ENCODE measurements around the gene SHISAL1. TPM values are rescaled to one million over a fixed set of nuclear protein-coding genes. Genes with fewer than 3 reads are reported as not detected.

SHISAL1 gene
- total and polyA plus RNA-seq, 10 of the 15 experiments (the other 5 are each of a cell fraction or from before 2014, with no cell fraction given) = not detected

DNA sequence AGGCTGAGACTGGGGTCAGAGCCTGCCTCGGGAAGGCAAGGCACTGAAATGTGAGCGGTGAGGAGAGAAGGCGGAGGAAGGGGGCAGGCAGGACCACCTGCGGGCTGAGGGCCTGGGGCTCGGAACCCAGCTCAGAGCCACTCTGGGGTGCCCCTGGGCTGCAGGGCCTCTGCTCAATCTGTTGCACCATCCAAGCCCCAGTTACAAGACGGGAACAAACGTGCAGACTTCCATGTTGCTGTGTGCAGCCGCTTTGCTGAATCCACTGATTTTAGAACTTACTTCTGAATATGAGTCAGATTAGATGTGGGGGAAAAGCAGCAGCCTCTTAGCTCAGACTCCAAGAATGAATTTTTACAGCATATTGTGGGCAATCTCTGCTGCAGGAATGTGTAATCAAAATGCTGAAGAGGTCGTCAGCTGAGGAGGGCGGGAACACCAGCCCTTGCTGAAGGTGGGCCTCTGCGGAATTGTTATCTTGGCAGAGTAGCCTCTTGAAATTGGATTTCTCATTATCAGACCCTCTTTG, 110.4 kb downstream of the SHISAL1 start (continued):
- TF ChIP-seq, protein P1, sequence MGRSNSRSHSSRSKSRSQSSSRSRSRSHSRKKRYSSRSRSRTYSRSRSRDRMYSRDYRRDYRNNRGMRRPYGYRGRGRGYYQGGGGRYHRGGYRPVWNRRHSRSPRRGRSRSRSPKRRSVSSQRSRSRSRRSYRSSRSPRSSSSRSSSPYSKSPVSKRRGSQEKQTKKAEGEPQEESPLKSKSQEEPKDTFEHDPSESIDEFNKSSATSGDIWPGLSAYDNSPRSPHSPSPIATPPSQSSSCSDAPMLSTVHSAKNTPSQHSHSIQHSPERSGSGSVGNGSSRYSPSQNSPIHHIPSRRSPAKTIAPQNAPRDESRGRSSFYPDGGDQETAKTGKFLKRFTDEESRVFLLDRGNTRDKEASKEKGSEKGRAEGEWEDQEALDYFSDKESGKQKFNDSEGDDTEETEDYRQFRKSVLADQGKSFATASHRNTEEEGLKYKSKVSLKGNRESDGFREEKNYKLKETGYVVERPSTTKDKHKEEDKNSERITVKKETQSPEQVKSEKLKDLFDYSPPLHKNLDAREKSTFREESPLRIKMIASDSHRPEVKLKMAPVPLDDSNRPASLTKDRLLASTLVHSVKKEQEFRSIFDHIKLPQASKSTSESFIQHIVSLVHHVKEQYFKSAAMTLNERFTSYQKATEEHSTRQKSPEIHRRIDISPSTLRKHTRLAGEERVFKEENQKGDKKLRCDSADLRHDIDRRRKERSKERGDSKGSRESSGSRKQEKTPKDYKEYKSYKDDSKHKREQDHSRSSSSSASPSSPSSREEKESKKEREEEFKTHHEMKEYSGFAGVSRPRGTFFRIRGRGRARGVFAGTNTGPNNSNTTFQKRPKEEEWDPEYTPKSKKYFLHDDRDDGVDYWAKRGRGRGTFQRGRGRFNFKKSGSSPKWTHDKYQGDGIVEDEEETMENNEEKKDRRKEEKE (IDR thresholded peaks at IDR 0.05) = no peak
- no peak for TF ChIP-seq NBN (IDR thresholded peaks at IDR 0.05)

DNA sequence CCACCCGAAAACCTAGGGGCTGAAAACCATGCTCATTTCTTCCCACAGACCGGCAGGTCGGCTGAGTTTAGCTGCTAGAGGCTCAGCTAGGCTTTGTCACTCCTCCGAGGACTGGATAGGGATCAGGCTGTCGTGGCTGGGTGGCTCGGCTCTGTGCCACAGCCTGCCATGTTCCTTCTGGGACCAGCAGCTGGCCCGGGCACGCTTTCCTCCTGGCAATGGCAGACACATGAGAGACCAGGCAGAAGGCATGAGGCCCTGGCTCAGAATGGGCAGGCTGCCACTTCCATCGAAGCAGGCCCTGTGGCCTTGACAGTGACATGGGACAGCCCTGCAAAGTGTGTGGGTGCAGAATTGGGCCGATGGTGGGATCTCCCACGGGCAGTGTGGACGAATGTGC, 111.1 kb downstream of the SHISAL1 start:
- intact Hi-C loops (cut with micrococcal nuclease; ENCODE audit: unreplicated experiment) = no loop called here
- Histone ChIP-seq H4K20me1 (ENCODE audit: control insufficient read depth, insufficient read depth) (no peaks in the 10 kb centered on the region), H3K27me3 (replicated peaks in 1 of 2; ENCODE audit: control insufficient read depth in 2 of 2, insufficient read depth in 2 of 2, low read length in 1 of 2) (no peaks in the 10 kb centered on the region), H3K4me3 (no peak overlapping the region), H3K9me3 (replicated peaks; ENCODE audit: control insufficient read depth, insufficient read depth, low read length) (no peaks in the 10 kb centered on the region), H3K4me2 (ENCODE audit: control insufficient read depth, insufficient read depth) (no peak overlapping the region), H3K79me2 (ENCODE audit: control insufficient read depth, insufficient read depth, low read length) (no peaks in the 10 kb centered on the region), H3K27ac (ENCODE audit: control insufficient read depth, insufficient read depth) (no peak overlapping the region), H3K9ac (ENCODE audit: control insufficient read depth, insufficient read depth, low read length) (no peak overlapping the region), H2AFZ (ENCODE audit: control insufficient read depth, low read depth, low read length) (no peak overlapping the region), H3K4me1 (ENCODE audit: control insufficient read depth, insufficient read depth, low read length) (peaks cover 9% of the 10 kb centered on the region), H3K36me3 (ENCODE audit: control insufficient read depth in 2 of 2, insufficient read depth in 2 of 2, low read length in 1 of 2) (0 out of 4 replicates have a peak, but pooled peaks cover 0 to 2% of the 10 kb centered on the region in 2 experiments)
- WGBS (ENCODE audit: insufficient coverage, insufficient replicate concordance, low lambda C conversion rate, missing lambda C conversion rate) = 91% methylated on average over 12 of the region's 12 CpGs
- ChIA-PET RAD21 (ENCODE audit: unreplicated experiment) (no interaction called here), POLR2A (no interaction called here), SMC1A (ENCODE audit: uncharacterized antibody, unreplicated experiment) (no interaction called here), CTCF (no interaction called here)
- no peak for ATAC-seq
- FAIRE-seq = no peak
- DNase-seq (ENCODE audit: low read depth, low spot score) = no peak
- in situ Hi-C loops (cut with MboI) = no loop called here
- no TSS peak for BruUV-seq (replicated peaks)
- TF ChIP-seq, protein P2, sequence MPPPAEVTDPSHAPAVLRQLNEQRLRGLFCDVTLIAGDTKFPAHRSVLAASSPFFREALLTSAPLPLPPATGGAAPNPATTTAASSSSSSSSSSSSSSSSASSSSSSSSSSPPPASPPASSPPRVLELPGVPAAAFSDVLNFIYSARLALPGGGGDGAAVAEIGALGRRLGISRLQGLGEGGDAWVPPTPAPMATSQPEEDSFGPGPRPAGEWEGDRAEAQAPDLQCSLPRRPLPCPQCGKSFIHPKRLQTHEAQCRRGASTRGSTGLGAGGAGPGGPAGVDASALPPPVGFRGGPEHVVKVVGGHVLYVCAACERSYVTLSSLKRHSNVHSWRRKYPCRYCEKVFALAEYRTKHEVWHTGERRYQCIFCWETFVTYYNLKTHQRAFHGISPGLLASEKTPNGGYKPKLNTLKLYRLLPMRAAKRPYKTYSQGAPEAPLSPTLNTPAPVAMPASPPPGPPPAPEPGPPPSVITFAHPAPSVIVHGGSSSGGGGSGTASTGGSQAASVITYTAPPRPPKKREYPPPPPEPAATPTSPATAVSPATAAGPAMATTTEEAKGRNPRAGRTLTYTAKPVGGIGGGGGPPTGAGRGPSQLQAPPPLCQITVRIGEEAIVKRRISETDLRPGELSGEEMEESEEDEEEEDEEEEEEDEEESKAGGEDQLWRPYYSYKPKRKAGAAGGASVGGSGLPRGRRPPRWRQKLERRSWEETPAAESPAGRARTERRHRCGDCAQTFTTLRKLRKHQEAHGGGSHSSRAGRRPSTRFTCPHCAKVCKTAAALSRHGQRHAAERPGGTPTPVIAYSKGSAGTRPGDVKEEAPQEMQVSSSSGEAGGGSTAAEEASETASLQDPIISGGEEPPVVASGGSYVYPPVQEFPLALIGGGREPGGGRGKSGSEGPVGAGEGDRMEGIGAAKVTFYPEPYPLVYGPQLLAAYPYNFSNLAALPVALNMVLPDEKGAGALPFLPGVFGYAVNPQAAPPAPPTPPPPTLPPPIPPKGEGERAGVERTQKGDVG (CRISPR knock-in tag; IDR thresholded peaks at IDR 0.05) = no peak
- TF ChIP-seq MEF2B (IDR thresholded peaks at IDR 0.05; ENCODE audit: partially characterized antibody, poor library complexity, severe bottlenecking) (no peak), MYB (IDR thresholded peaks at IDR 0.05; ENCODE audit: borderline replicate concordance, low read depth, low read length) (no peak), POLR2A (IDR thresholded peaks at IDR 0.05; ENCODE audit: low read depth, low read length) (no peak), DPF2 (IDR thresholded peaks at IDR 0.05) (no peak), RAD21 (IDR thresholded peaks at IDR 0.05; ENCODE audit: insufficient read depth, low read depth, low read length) (no peak), BCL11A (IDR thresholded peaks at IDR 0.05; ENCODE audit: low read depth, low read length) (no peak), BRCA1 (IDR thresholded peaks at IDR 0.05; ENCODE audit: low read depth, low read length) (no peak)
- TF ChIP-seq, protein P3, sequence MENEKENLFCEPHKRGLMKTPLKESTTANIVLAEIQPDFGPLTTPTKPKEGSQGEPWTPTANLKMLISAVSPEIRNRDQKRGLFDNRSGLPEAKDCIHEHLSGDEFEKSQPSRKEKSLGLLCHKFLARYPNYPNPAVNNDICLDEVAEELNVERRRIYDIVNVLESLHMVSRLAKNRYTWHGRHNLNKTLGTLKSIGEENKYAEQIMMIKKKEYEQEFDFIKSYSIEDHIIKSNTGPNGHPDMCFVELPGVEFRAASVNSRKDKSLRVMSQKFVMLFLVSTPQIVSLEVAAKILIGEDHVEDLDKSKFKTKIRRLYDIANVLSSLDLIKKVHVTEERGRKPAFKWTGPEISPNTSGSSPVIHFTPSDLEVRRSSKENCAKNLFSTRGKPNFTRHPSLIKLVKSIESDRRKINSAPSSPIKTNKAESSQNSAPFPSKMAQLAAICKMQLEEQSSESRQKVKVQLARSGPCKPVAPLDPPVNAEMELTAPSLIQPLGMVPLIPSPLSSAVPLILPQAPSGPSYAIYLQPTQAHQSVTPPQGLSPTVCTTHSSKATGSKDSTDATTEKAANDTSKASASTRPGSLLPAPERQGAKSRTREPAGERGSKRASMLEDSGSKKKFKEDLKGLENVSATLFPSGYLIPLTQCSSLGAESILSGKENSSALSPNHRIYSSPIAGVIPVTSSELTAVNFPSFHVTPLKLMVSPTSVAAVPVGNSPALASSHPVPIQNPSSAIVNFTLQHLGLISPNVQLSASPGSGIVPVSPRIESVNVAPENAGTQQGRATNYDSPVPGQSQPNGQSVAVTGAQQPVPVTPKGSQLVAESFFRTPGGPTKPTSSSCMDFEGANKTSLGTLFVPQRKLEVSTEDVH (IDR thresholded peaks at IDR 0.05; ENCODE audit: low read depth, partially characterized antibody) = no peak
- TF ChIP-seq, protein P4, sequence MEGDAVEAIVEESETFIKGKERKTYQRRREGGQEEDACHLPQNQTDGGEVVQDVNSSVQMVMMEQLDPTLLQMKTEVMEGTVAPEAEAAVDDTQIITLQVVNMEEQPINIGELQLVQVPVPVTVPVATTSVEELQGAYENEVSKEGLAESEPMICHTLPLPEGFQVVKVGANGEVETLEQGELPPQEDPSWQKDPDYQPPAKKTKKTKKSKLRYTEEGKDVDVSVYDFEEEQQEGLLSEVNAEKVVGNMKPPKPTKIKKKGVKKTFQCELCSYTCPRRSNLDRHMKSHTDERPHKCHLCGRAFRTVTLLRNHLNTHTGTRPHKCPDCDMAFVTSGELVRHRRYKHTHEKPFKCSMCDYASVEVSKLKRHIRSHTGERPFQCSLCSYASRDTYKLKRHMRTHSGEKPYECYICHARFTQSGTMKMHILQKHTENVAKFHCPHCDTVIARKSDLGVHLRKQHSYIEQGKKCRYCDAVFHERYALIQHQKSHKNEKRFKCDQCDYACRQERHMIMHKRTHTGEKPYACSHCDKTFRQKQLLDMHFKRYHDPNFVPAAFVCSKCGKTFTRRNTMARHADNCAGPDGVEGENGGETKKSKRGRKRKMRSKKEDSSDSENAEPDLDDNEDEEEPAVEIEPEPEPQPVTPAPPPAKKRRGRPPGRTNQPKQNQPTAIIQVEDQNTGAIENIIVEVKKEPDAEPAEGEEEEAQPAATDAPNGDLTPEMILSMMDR (IDR thresholded peaks at IDR 0.05 in 2 of 3, conservative IDR thresholded peaks at IDR 0.05 in 1 of 3; ENCODE audit: control insufficient read depth in 2 of 3, extremely low read depth in 1 of 3, insufficient read depth in 1 of 3, low read depth in 3 of 3, low read length in 3 of 3) = no peak

Measured in GM12878 (cell line).